H1 (cell line): Measurements from ENCODE around the gene TUBA3C. TPM values are rescaled to one million over a fixed set of nuclear protein-coding genes. Genes with fewer than 3 reads are reported as not detected.

Experiments used
- CTCF ChIA-PET: fragments of 300-600 bp; sonication (Branson Sonifier 250); formaldehyde crosslinking; loops from one replicate; lab custom pipeline; 2021; ENCODE audit not compliant: partially characterized antibody; lab: Charles Lee
- POLR2A ChIA-PET: fragments of 300-600 bp; sonication (Branson Sonifier 250); formaldehyde crosslinking; loops from one replicate; lab custom pipeline; 2021; ENCODE audit warnings: inconsistent platforms; ENCODE audit not compliant: partially characterized antibody; lab: Charles Lee
- DNase-seq, 2 experiments: peaks; one replicate each; pipeline versions ENCODE4 v3.0.0 to v3.0.0-alpha.2; 2010 to 2022; ENCODE audit warnings: low spot score in 2 of 2, low read depth in 1 of 2, mixed read lengths in 1 of 2
- FAIRE-seq: peaks from 2 replicates; lab custom pipeline; 2011; peaks lifted over from hg19 to GRCh38; lab: Jason Lieb, UNC
- H2AFZ ChIP-seq: 2 replicates; pipeline ENCODE4 v1.8.1; 2012; ENCODE audit warnings: low read length, inconsistent platforms
- H2AK5ac ChIP-seq: 2 replicates; pipeline ENCODE4 v1.6.1; 2013; ENCODE audit warnings: low read depth, low read length
- H2BK120ac ChIP-seq: replicated peaks from 2 replicates; pipeline ENCODE3; 2013; ENCODE audit warnings: low read depth, low read length, inconsistent platforms
- H2BK12ac ChIP-seq: 2 replicates; pipeline ENCODE4 v1.6.1; 2013; ENCODE audit warnings: low read depth, low read length
- H2BK15ac ChIP-seq: 2 replicates; pipeline ENCODE4 v1.6.1; 2013; ENCODE audit warnings: low read length
- H2BK20ac ChIP-seq: 2 replicates; pipeline ENCODE4 v1.6.1; 2013; ENCODE audit warnings: low read length
- H2BK5ac ChIP-seq: 2 replicates; pipeline ENCODE4 v1.6.1; 2013; ENCODE audit warnings: low read depth, low read length
- H3K14ac ChIP-seq: 2 replicates; pipeline ENCODE4 v1.6.1; 2013; ENCODE audit warnings: inconsistent platforms; ENCODE audit not compliant: insufficient read length
- H3K18ac ChIP-seq: 2 replicates; pipeline ENCODE4 v1.6.1; 2013; ENCODE audit warnings: low read length; ENCODE audit errors: extremely low read depth
- H3K23ac ChIP-seq: 2 replicates; pipeline ENCODE4 v1.6.1; 2013; ENCODE audit warnings: inconsistent platforms; ENCODE audit not compliant: insufficient read length
- H3K23me2 ChIP-seq: 2 replicates; pipeline ENCODE4 v1.6.1; 2013; ENCODE audit warnings: low read depth, low read length
- H3K27ac ChIP-seq: 2 replicates; pipeline ENCODE4 v1.6.1; 2011; ENCODE audit warnings: low read depth, low read length, inconsistent platforms
- H3K27me3 ChIP-seq, 4 experiments: replicated peaks in 1 of 4; 1 replicate in 1 of 4; 2 replicates in 3 of 4; pipeline versions ENCODE4 v1.6.1 to v1.8.1; 2011 to 2013; ENCODE audit warnings: low read length in 3 of 4, mild to moderate bottlenecking in 3 of 4, inconsistent platforms in 2 of 4, mixed read lengths in 2 of 4, moderate library complexity in 1 of 4; ENCODE audit not compliant: control insufficient read depth in 3 of 4, insufficient read depth in 3 of 4; ENCODE audit errors: extremely low read depth in 1 of 4
- H3K36me3 ChIP-seq, 4 experiments: 2 replicates each; pipeline versions ENCODE4 v1.6.1 to v1.8.1; 2011 to 2013; ENCODE audit warnings: mild to moderate bottlenecking in 4 of 4, low read length in 3 of 4, moderate library complexity in 2 of 4, control low read depth in 1 of 4, inconsistent platforms in 1 of 4; ENCODE audit not compliant: insufficient read depth in 4 of 4, control insufficient read depth in 2 of 4
- H3K4ac ChIP-seq: replicated peaks from 2 replicates; pipeline ENCODE3; 2013; ENCODE audit warnings: low read length, low read depth, mixed read lengths, inconsistent platforms; ENCODE audit not compliant: insufficient read length
- H3K4me1 ChIP-seq, 4 experiments: replicated peaks in 1 of 4; 1 replicate in 1 of 4; 2 replicates in 3 of 4; pipeline versions ENCODE4 v1.6.1 to v1.8.1; 2011 to 2013; ENCODE audit warnings: low read length in 3 of 4, inconsistent platforms in 2 of 4, mixed read lengths in 1 of 4; ENCODE audit not compliant: insufficient read depth in 4 of 4, control insufficient read depth in 3 of 4
- H3K4me2 ChIP-seq, 2 experiments: 2 replicates each; pipeline versions ENCODE4 v1.6.1 to v1.8.1; 2011 to 2013; ENCODE audit warnings: low read depth in 2 of 2, low read length in 2 of 2, control low read depth in 1 of 2, inconsistent platforms in 1 of 2, mild to moderate bottlenecking in 1 of 2; ENCODE audit not compliant: insufficient read depth in 1 of 2
- H3K4me3 ChIP-seq, 4 experiments: fragments of 200-600, 300-600 bp in 1 of 4; sonication (generic), shearing (Covaris generic), sonication (Bioruptor Twin) in 1 of 4; 2 replicates each; pipeline versions ENCODE4 v1.5.1 to v1.8.1; 2011 to 2016; ENCODE audit warnings: low read length in 4 of 4, low read depth in 3 of 4, control low read depth in 2 of 4, inconsistent platforms in 2 of 4, mild to moderate bottlenecking in 2 of 4, mixed read lengths in 1 of 4, moderate library complexity in 1 of 4; ENCODE audit not compliant: insufficient read depth in 2 of 4; ENCODE audit errors: extremely low read depth in 1 of 4
- H3K56ac ChIP-seq: replicated peaks from 2 replicates; pipeline ENCODE3; 2013; ENCODE audit warnings: low read depth, mild to moderate bottlenecking, mixed read lengths, low read length, inconsistent platforms; ENCODE audit not compliant: insufficient read length
- H3K79me1 ChIP-seq: 2 replicates; pipeline ENCODE4 v1.6.1; 2013; ENCODE audit warnings: low read depth, low read length, control low read depth
- H3K79me2 ChIP-seq, 2 experiments: 2 replicates each; pipeline versions ENCODE4 v1.6.1 to v1.8.1; 2012 to 2013; ENCODE audit warnings: low read length in 2 of 2, mild to moderate bottlenecking in 2 of 2, inconsistent platforms in 1 of 2; ENCODE audit not compliant: insufficient read depth in 2 of 2, control insufficient read depth in 1 of 2
- H3K9ac ChIP-seq, 4 experiments: replicated peaks in 1 of 4; 1 replicate in 1 of 4; 2 replicates in 3 of 4; pipeline versions ENCODE4 v1.6.1 to v1.8.1; 2011 to 2013; ENCODE audit warnings: low read depth in 3 of 4, low read length in 3 of 4, control low read depth in 2 of 4, mild to moderate bottlenecking in 2 of 4, moderate library complexity in 2 of 4, inconsistent platforms in 1 of 4; ENCODE audit errors: extremely low read depth in 1 of 4
- H3K9me3 ChIP-seq, 2 experiments: 2 replicates each; pipeline versions ENCODE4 v1.6.1 to v1.8.1; 2012 to 2013; ENCODE audit warnings: mild to moderate bottlenecking in 2 of 2, moderate library complexity in 2 of 2, control low read depth in 1 of 2, inconsistent platforms in 1 of 2, low read depth in 1 of 2, low read length in 1 of 2, mixed read lengths in 1 of 2; ENCODE audit not compliant: insufficient read depth in 2 of 2
- H4K20me1 ChIP-seq, 2 experiments: replicated peaks in 1 of 2; 2 replicates each; pipeline versions ENCODE3 to v1.8.1; 2011 to 2013; ENCODE audit warnings: inconsistent platforms in 2 of 2, low read length in 2 of 2, mild to moderate bottlenecking in 1 of 2; ENCODE audit not compliant: insufficient read depth in 2 of 2, control insufficient read depth in 1 of 2
- H4K5ac ChIP-seq: 2 replicates; pipeline ENCODE4 v1.6.1; 2013; ENCODE audit warnings: low read length, low read depth, mixed read lengths, inconsistent platforms; ENCODE audit not compliant: insufficient read length
- H4K8ac ChIP-seq: 2 replicates; pipeline ENCODE4 v1.8.0; 2013; ENCODE audit warnings: mild to moderate bottlenecking, moderate library complexity, low read length, inconsistent platforms; ENCODE audit not compliant: insufficient read depth; ENCODE audit errors: extremely low read depth
- H4K91ac ChIP-seq: replicated peaks from 2 replicates; pipeline ENCODE3; 2013; ENCODE audit warnings: low read length, mixed read lengths, inconsistent platforms; ENCODE audit not compliant: insufficient read length
- EGR1 ChIP-seq: IDR thresholded peaks from 2 replicates; pipeline ENCODE4 v1.6.1; 2011; ENCODE audit warnings: low read depth, low read length, borderline replicate concordance
- RXRA ChIP-seq: IDR thresholded peaks from 2 replicates; pipeline ENCODE4 v1.6.1; 2011; ENCODE audit warnings: low read depth, mild to moderate bottlenecking, low read length, moderate library complexity; ENCODE audit not compliant: insufficient read depth
- YY1 ChIP-seq: IDR thresholded peaks from 2 replicates; pipeline ENCODE4 v1.6.1; 2011; ENCODE audit warnings: low read depth, mild to moderate bottlenecking, low read length
- WGBS, 2 experiments: shearing (Covaris generic) in 1 of 2; methylation state at CpG; one replicate each; pipeline versions ENCODE4 v1.1.6 to v1.1.7; 2013 to 2015; ENCODE audit warnings: low lambda C conversion rate in 2 of 2, mixed read lengths in 2 of 2, inconsistent platforms in 1 of 2, low coverage in 1 of 2, missing lambda C conversion rate in 1 of 2; ENCODE audit not compliant: insufficient replicate concordance in 2 of 2, insufficient coverage in 1 of 2, insufficient read length in 1 of 2; ENCODE audit errors: extremely low coverage in 1 of 2, missing lambda C conversion rate in 1 of 2; 5-methylcytosine and 5-hydroxymethylcytosine counted together
- polyA plus RNA-seq, 7 experiments: library from polyadenylated mRNA; depleted of rRNA in 3 of 7; stranded (reverse) in 5 of 7; unstranded in 2 of 7; fragments of >200 nt in 5 of 7; fragments of 200-250 nt in 2 of 7; gene quantifications; 1 replicate in 5 of 7; 2 replicates in 1 of 7; 4 replicates in 1 of 7; pipeline versions ENCODE4 v1.2.1 to v1.2.3, GENCODE V29; 2011 to 2013; ENCODE audit warnings: missing spikeins in 2 of 7, mixed read lengths in 2 of 7
- total RNA-seq: library from RNA; stranded (reverse); fragmentation: NEBNext Ultra II Directional; extraction: Animal tissue kit (Norgen Biotek cat#: 25700); gene quantifications from 2 replicates; pipeline ENCODE4 v1.2.1, GENCODE V29; 2021
- TF ChIP-seq, protein P1 (sequence below), 3 experiments: IDR thresholded peaks; 1 replicate in 2 of 3; 2 replicates in 1 of 3; pipeline versions ENCODE4 v1.5.1 to v1.6.1; 2011; ENCODE audit warnings: low read length in 3 of 3, mild to moderate bottlenecking in 3 of 3, inconsistent platforms in 2 of 3, low read depth in 1 of 3, moderate library complexity in 1 of 3; ENCODE audit not compliant: insufficient read depth in 1 of 3; ENCODE audit errors: control extremely low read depth in 1 of 3

The TUBA3C gene
- total and polyA plus RNA-seq, 2 of the 8 experiments (the other 6 are each of a cell fraction or from before 2014, with no cell fraction given), result not detected

DNA sequence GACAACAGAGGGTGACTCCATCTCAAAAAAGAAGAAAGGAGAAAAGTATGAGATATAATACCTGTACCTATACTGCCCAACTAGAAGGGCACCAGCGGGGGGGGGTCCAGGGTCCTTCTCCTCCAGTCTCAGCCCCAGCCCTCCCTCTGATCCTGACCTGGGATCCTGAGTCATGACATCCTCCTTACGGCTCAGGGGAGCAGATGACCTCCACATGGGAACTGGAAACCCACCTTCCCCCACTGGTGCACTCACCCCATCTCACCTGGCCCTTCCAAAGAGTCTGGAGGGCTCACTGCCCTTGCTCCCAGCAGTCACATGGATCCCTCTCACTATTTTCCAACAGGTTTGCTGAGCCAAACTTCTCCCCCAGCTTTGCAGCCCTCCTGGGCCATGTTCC, 24.2 kb downstream of the TUBA3C start:
- POLR2A ChIA-PET, result no interaction called here
- Histone ChIP-seq H2BK120ac (no peak overlapping the region), H3K14ac (no peak overlapping the region), H4K20me1 (no peaks in the 10 kb centered on the region), H3K9ac (no peak overlapping the region), H2BK12ac (no peak overlapping the region), H2AK5ac (no peak overlapping the region), H3K27me3 (no peaks in the 10 kb centered on the region), H3K4me2 (no peak overlapping the region), H2AFZ (no peak overlapping the region), H3K23ac (no peak overlapping the region), H3K4me3 (no peak overlapping the region), H3K9me3 (peaks cover 90 to 100% of the 10 kb centered on the region in 2 experiments), H3K36me3 (no peaks in the 10 kb centered on the region), H2BK20ac (no peak overlapping the region), H3K4me1 (no peaks in the 10 kb centered on the region), H3K18ac (no peak overlapping the region), H3K79me1 (no peaks in the 10 kb centered on the region), H3K4ac (no peak overlapping the region), H4K8ac (no peak overlapping the region), H3K23me2 (no peaks in the 10 kb centered on the region), H3K56ac (no peak overlapping the region), H4K91ac (no peak overlapping the region), H2BK15ac (no peak overlapping the region), H2BK5ac (no peak overlapping the region), H3K79me2 (no peaks in the 10 kb centered on the region), H3K27ac (no peak overlapping the region), H4K5ac (no peak overlapping the region)
- FAIRE-seq (no peak), DNase-seq (no peak)
- CTCF ChIA-PET, result no interaction called here
- 80% methylated on average over 2 of the region's 2 CpGs; no CpG with 5 or more reads in 1 of the 2 experiments for WGBS, 2 experiments
- TF ChIP-seq RXRA (no peak), EGR1 (no peak), YY1 (no peak)
- TF ChIP-seq, protein P1, sequence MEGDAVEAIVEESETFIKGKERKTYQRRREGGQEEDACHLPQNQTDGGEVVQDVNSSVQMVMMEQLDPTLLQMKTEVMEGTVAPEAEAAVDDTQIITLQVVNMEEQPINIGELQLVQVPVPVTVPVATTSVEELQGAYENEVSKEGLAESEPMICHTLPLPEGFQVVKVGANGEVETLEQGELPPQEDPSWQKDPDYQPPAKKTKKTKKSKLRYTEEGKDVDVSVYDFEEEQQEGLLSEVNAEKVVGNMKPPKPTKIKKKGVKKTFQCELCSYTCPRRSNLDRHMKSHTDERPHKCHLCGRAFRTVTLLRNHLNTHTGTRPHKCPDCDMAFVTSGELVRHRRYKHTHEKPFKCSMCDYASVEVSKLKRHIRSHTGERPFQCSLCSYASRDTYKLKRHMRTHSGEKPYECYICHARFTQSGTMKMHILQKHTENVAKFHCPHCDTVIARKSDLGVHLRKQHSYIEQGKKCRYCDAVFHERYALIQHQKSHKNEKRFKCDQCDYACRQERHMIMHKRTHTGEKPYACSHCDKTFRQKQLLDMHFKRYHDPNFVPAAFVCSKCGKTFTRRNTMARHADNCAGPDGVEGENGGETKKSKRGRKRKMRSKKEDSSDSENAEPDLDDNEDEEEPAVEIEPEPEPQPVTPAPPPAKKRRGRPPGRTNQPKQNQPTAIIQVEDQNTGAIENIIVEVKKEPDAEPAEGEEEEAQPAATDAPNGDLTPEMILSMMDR (IDR thresholded peaks at IDR 0.05; ENCODE audit: control extremely low read depth in 1 of 3, insufficient read depth in 1 of 3, low read depth in 1 of 3, low read length in 3 of 3), result no peak
